A673 (cell line): Measurements from ENCODE around the gene URB1. TPM values are rescaled to one million over a fixed set of nuclear protein-coding genes. Genes with fewer than 3 reads are reported as not detected.
"Not testable (repeated sequence)": the region's sequence is repeated elsewhere in the genome, so short reads cannot be mapped to it uniquely, and the experiment has no call there.

Experiments used
- BruUV-seq: library from RNA; stranded (reverse); fragments of 400-500 nt; replicated peaks from 2 replicates; lab custom pipeline; 2021; lab: Mats Ljungman, UMichigan
- CTCF ChIA-PET: fragments of 300-600 bp; sonication (Branson Sonifier 250); formaldehyde crosslinking; loops from one replicate; lab custom pipeline; 2022; ENCODE audit warnings: antibody characterized with exemption; lab: Charles Lee
- POLR2A ChIA-PET: fragments of 300-600 bp; sonication (Branson Sonifier 250); formaldehyde crosslinking; loops from one replicate; lab custom pipeline; 2022; ENCODE audit warnings: antibody characterized with exemption; ENCODE audit not compliant: low non-redundant PET; lab: Charles Lee
- DNase-seq: peaks from one replicate; pipeline ENCODE4 v3.0.0-alpha.2; 2015; ENCODE audit warnings: low spot score
- H3K27ac ChIP-seq: fragments of 200-600 bp; sonication (generic); 2 replicates; pipeline ENCODE4 v1.5.1; 2016; ENCODE audit warnings: mixed run types, low read depth, mild to moderate bottlenecking, mixed read lengths, antibody characterized with exemption, low read length; ENCODE audit not compliant: poor library complexity, severe bottlenecking
- H3K27me3 ChIP-seq: fragments of 200-600 bp; sonication (generic); replicated peaks from 2 replicates; pipeline ENCODE4 v1.6.1; 2017; ENCODE audit warnings: mixed run types, low read depth, mild to moderate bottlenecking, mixed read lengths, antibody characterized with exemption, low read length; ENCODE audit not compliant: insufficient read depth, poor library complexity
- H3K36me3 ChIP-seq: fragments of 200-600 bp; sonication (generic); 2 replicates; pipeline ENCODE4 v1.6.1; 2016; ENCODE audit warnings: mixed run types, mild to moderate bottlenecking, mixed read lengths, antibody characterized with exemption, low read length; ENCODE audit not compliant: insufficient read depth, poor library complexity, severe bottlenecking
- H3K4me1 ChIP-seq: fragments of 200-600 bp; sonication (generic); 2 replicates; pipeline ENCODE4 v1.6.1; 2017; ENCODE audit warnings: mixed run types, mild to moderate bottlenecking, mixed read lengths, antibody characterized with exemption, low read length; ENCODE audit not compliant: insufficient read depth, poor library complexity, severe bottlenecking
- H3K4me3 ChIP-seq: fragments of 200-600 bp; sonication (generic); 2 replicates; pipeline ENCODE4 v1.5.1; 2016; ENCODE audit warnings: low read depth, mixed run types, mild to moderate bottlenecking, mixed read lengths, low read length; ENCODE audit not compliant: poor library complexity, severe bottlenecking
- H3K9me3 ChIP-seq: fragments of 200-600 bp; sonication (generic); 2 replicates; pipeline ENCODE4 v1.6.1; 2016; ENCODE audit warnings: mixed run types, low read depth, mild to moderate bottlenecking, mixed read lengths, antibody characterized with exemption, low read length; ENCODE audit not compliant: poor library complexity, severe bottlenecking
- EZH2 ChIP-seq: fragments of 200-600 bp; sonication (generic); IDR thresholded peaks from 2 replicates; pipeline ENCODE4 v1.6.1; 2017; ENCODE audit warnings: borderline replicate concordance, low read depth, mild to moderate bottlenecking, mixed read lengths, antibody characterized with exemption, low read length; ENCODE audit not compliant: poor library complexity, severe bottlenecking
- intact Hi-C: fragments of 100-400 bp; cut with micrococcal nuclease; formaldehyde crosslinking; loops from one replicate; pipeline ENCODE4 v1.10.0; 2022; ENCODE audit not compliant: unreplicated experiment
- total RNA-seq: library from RNA; stranded (reverse); gene quantifications from 2 replicates; pipeline ENCODE4 v1.2.3, GENCODE V29; 2021
- TF ChIP-seq, protein P1 (sequence below): fragments of 300-800, 200-600 bp; sonication (generic); conservative IDR thresholded peaks from 2 replicates; pipeline ENCODE4 v1.5.1; 2017; ENCODE audit warnings: low read depth, mild to moderate bottlenecking, antibody characterized with exemption, low read length, moderate library complexity, mixed read lengths

Gene URB1
- total RNA-seq, 1 experiment from 2014 or later, result 30.5 TPM

DNA sequence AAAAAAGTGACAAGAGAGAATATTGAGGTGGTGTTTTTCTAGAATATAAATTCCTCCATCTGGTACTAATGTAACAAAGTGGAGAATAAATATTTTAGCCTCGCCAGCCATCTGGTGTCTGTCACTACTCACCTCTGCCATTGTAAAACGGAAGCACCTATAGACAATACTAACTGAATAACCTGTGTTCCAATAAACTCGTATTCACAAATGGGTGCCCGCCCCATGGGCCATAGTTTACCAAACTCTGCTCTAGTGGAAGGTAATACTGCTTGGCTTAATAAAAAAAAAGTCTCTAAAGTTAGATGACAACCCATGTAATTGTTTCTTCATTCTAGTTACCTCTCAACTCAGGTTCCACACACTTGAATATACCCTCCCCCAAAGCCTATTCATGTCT, 122.1 kb downstream of the URB1 start:
- intact Hi-C loops, result no loop called here
- no peak overlapping the region for H3K27ac ChIP-seq
- peaks cover 33% of the 10 kb centered on the region for H3K36me3 ChIP-seq
- no peak for DNase-seq
- H3K27me3 ChIP-seq, result no peaks in the 10 kb centered on the region
- no peaks in the 10 kb centered on the region for H3K4me1 ChIP-seq
- ChIA-PET CTCF (no interaction called here), POLR2A (no interaction called here)
- TF ChIP-seq, protein P1, sequence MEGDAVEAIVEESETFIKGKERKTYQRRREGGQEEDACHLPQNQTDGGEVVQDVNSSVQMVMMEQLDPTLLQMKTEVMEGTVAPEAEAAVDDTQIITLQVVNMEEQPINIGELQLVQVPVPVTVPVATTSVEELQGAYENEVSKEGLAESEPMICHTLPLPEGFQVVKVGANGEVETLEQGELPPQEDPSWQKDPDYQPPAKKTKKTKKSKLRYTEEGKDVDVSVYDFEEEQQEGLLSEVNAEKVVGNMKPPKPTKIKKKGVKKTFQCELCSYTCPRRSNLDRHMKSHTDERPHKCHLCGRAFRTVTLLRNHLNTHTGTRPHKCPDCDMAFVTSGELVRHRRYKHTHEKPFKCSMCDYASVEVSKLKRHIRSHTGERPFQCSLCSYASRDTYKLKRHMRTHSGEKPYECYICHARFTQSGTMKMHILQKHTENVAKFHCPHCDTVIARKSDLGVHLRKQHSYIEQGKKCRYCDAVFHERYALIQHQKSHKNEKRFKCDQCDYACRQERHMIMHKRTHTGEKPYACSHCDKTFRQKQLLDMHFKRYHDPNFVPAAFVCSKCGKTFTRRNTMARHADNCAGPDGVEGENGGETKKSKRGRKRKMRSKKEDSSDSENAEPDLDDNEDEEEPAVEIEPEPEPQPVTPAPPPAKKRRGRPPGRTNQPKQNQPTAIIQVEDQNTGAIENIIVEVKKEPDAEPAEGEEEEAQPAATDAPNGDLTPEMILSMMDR, result no peak
- no peak for TF ChIP-seq EZH2
- no peak overlapping the region for H3K4me3 ChIP-seq
- BruUV-seq, result no TSS peak
- H3K9me3 ChIP-seq, result no peaks in the 10 kb centered on the region

DNA sequence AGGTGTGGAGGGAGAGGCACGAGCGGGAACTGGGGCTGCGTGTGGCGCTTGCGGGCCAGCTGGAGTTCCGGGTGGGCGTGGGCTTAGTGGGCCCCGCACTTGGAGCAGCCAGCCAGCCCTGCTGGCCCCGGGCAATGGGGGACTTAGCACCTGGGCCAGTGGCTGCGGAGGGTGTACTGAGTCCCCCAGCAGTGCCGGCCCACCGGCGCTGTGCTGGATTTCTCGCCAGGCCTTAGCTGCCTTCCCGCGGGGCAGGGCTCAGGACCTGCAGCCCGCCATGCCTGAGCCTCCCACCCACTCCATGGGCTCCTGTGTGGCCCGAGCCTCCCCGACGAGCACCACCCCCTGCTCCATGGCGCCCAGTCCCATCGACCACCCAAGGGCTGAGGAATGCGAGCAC, 127.5 kb downstream of the URB1 start:
- DNase-seq, H3K9me3 ChIP-seq, H3K27me3 ChIP-seq, intact Hi-C loops, H3K4me1 ChIP-seq, POLR2A ChIA-PET, H3K27ac ChIP-seq, H3K4me3 ChIP-seq, CTCF ChIA-PET, BruUV-seq: not testable (repeated sequence)
- peaks cover 18% of the 10 kb centered on the region for H3K36me3 ChIP-seq

DNA sequence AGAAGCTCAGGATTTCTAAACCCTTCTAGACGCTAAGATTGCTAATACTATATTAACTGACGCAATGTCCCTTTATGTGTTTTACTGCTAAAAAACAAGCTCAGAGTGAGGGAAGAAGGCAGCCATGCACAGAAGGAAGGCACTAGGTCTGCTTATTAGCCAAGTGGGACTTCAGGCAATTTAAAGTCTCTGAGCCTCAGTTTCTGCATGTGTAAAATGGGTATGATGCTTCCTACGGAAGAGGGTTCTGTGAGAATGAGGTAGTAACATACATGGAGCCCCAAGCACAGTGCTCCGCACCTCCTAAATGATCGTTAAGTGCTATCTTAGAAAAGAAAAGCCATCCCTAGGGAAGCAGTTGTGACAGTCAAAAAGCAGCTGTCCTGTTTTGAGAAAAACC, 130.9 kb downstream of the URB1 start:
- BruUV-seq, result no TSS peak
- no peaks in the 10 kb centered on the region for H3K27me3 ChIP-seq
- no peak overlapping the region for H3K27ac ChIP-seq
- H3K4me1 ChIP-seq, result no peaks in the 10 kb centered on the region
- intact Hi-C loops, result no loop called here
- POLR2A ChIA-PET, result no interaction called here
- CTCF ChIA-PET, result no interaction called here
- H3K9me3 ChIP-seq, result no peaks in the 10 kb centered on the region
- no peak overlapping the region for H3K4me3 ChIP-seq
- no peaks in the 10 kb centered on the region for H3K36me3 ChIP-seq
- no peak for TF ChIP-seq EZH2
- TF ChIP-seq, protein P1, result no peak
- DNase-seq, result no peak

Other genes with a start within 250 kb of the URB1 start
- 38.9 and 40.1 TPM in 2 replicates for gene MIS18A, start 114.0 kb downstream of the URB1 start, total RNA-seq
- gene MRAP, start 94.2 kb downstream of the URB1 start, total RNA-seq, result not detected in 2 replicates
- gene EVA1C, start 19.7 kb upstream of the URB1 start, total RNA-seq, result 4.3 and 7.2 TPM in 2 replicates
- gene TCP10L, start 192.5 kb upstream of the URB1 start, total RNA-seq, result 2.5 and 3.7 TPM in 2 replicates
- gene CFAP298, start 219.4 kb upstream of the URB1 start, total RNA-seq, result 54.8 and 55.2 TPM in 2 replicates